Upper lobe of left lung (tissue), 6 donors: ENCODE results near the gene SLC12A8. TPM values are rescaled to one million over a fixed set of nuclear protein-coding genes. Genes with fewer than 3 reads are reported as not detected.

Experiments
- ATAC-seq, 2 donors: fragments of 200-7000 bp; cut with Tn5 transposase; one replicate each; pipeline ENCODE4 v1.9.1; 2022; ENCODE audit warnings: mild to moderate bottlenecking in 2 of 2, moderate library complexity in 2 of 2; ENCODE audit not compliant: low FRiP score in 2 of 2
- DNase-seq, 2 donors: peaks; one replicate each; pipeline ENCODE4 v3.0.0-alpha.2; 2019 to 2020
- H3K27ac ChIP-seq, 4 donors: fragments of 200-600 bp; sonication (generic); one replicate each; pipeline ENCODE4 v1.5.1; 2016 to 2019
- H3K27me3 ChIP-seq, 4 donors: fragments of 200-600 bp; sonication (generic); one replicate each; pipeline ENCODE4 v1.5.1; 2017 to 2019
- H3K36me3 ChIP-seq, 4 donors: fragments of 200-600 bp; sonication (generic); one replicate each; pipeline ENCODE4 v1.5.1; 2016 to 2019
- H3K4me1 ChIP-seq, 4 donors: fragments of 200-600 bp; sonication (generic); one replicate each; pipeline ENCODE4 v1.5.1; 2018 to 2019
- H3K4me3 ChIP-seq, 4 donors: fragments of 200-600 bp; sonication (generic); one replicate each; pipeline ENCODE4 v1.5.1; 2017 to 2019; ENCODE audit warnings: mild to moderate bottlenecking in 2 of 4, moderate library complexity in 1 of 4
- H3K9me3 ChIP-seq, 4 donors: fragments of 200-600 bp; sonication (generic); one replicate each; pipeline ENCODE4 v1.5.1; 2018 to 2019
- EP300 ChIP-seq, 4 donors: sonication (generic); formaldehyde crosslinking; IDR thresholded peaks; one replicate each; pipeline ENCODE4 v1.5.1; 2017; ENCODE audit warnings: antibody characterized with exemption in 4 of 4, control low read depth in 2 of 4
- POLR2A ChIP-seq, 4 donors: fragments of 450-650 bp; IDR thresholded peaks; one replicate each; pipeline ENCODE4 v1.5.1; 2016 to 2017; ENCODE audit warnings: antibody characterized with exemption in 4 of 4, mild to moderate bottlenecking in 2 of 4
- POLR2AphosphoS5 ChIP-seq, 2 donors: sonication (generic); formaldehyde crosslinking; IDR thresholded peaks; one replicate each; pipeline ENCODE4 v1.5.1; 2017; ENCODE audit warnings: antibody characterized with exemption in 2 of 2
- WGBS, 2 donors: methylation state at CpG; one replicate each; pipeline ENCODE4 v1.1.5; 2017 to 2018; 5-methylcytosine and 5-hydroxymethylcytosine counted together
- total RNA-seq, 6 donors: library from RNA; depleted of rRNA in 4 of 6; stranded (reverse); fragments of >200 nt in 4 of 6; gene quantifications; one replicate each; pipeline versions ENCODE4 v1.1.0 to v1.2.1, GENCODE V29; 2016 to 2021
- TF ChIP-seq, protein P1 (sequence below), 6 experiments: fragments of 450-650 bp in 4 of 6; fragments of 200-600 bp in 2 of 6; sonication (generic) in 2 of 6; IDR thresholded peaks; one replicate each; pipeline ENCODE4 v1.5.1; 2016 to 2019; ENCODE audit warnings: antibody characterized with exemption in 6 of 6
- donor health status: DM: no; HTN: no; CAD: no; lungs with moderate emphysema.
- donor health status: DM: no; HTN: yes; CAD: no; lungs with severe emphysema.

SLC12A8 gene
- total RNA-seq, 6 donors from 2014 or later, result 6.7 to 34.6 (median 15.0) TPM

GRCh38 chr3:125078951-125079674 lies 133.4 kb downstream of the SLC12A8 start:
- no peak for DNase-seq
- WGBS, 2 donors, result 64 to 82% methylated on average over 6 of the region's 6 CpGs
- TF ChIP-seq, protein P1, sequence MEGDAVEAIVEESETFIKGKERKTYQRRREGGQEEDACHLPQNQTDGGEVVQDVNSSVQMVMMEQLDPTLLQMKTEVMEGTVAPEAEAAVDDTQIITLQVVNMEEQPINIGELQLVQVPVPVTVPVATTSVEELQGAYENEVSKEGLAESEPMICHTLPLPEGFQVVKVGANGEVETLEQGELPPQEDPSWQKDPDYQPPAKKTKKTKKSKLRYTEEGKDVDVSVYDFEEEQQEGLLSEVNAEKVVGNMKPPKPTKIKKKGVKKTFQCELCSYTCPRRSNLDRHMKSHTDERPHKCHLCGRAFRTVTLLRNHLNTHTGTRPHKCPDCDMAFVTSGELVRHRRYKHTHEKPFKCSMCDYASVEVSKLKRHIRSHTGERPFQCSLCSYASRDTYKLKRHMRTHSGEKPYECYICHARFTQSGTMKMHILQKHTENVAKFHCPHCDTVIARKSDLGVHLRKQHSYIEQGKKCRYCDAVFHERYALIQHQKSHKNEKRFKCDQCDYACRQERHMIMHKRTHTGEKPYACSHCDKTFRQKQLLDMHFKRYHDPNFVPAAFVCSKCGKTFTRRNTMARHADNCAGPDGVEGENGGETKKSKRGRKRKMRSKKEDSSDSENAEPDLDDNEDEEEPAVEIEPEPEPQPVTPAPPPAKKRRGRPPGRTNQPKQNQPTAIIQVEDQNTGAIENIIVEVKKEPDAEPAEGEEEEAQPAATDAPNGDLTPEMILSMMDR (IDR thresholded peaks at IDR 0.05), result no peak
- TF ChIP-seq EP300 (IDR thresholded peaks at IDR 0.05) (no peak), POLR2A (IDR thresholded peaks at IDR 0.05) (no peak)
- no peak for ATAC-seq
- no peak overlapping the region for H3K4me3 ChIP-seq
- H3K36me3 ChIP-seq, result no peaks in the 10 kb centered on the region
- H3K4me1 ChIP-seq, result no peaks in the 10 kb centered on the region
- H3K27me3 ChIP-seq, result no peaks in the 10 kb centered on the region
- no peak overlapping the region for H3K27ac ChIP-seq
- no peaks in the 10 kb centered on the region for H3K9me3 ChIP-seq

DNA sequence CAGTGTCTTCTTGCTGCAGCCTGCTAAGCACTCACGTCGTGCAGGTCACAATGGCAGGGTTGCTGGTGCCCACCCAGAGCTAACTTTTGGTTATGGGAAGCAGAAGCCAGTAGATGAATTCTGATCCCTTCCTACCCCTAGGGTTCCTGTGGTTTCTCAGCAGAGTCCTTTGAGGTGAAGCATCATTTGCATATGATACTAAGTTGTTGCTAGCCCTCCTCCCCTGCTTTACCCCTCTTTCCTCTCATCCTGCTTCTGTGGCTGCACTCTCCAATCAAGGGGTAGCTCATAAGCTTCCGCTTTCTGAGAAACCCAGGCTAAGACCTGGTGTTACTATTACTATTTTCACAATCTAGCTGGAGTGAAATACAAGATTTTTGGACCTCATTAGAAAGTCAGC lies 134.7 kb downstream of the SLC12A8 start:
- DNase-seq (no peak), ATAC-seq (no peak)
- Histone ChIP-seq H3K4me3 (no peak overlapping the region), H3K27me3 (no peaks in the 10 kb centered on the region), H3K9me3 (no peaks in the 10 kb centered on the region), H3K27ac (no peak overlapping the region), H3K36me3 (no peaks in the 10 kb centered on the region), H3K4me1 (no peaks in the 10 kb centered on the region)
- WGBS, 2 donors, result 88 to 91% methylated on average over 3 of the region's 3 CpGs
- TF ChIP-seq EP300 (IDR thresholded peaks at IDR 0.05), result no peak

DNA sequence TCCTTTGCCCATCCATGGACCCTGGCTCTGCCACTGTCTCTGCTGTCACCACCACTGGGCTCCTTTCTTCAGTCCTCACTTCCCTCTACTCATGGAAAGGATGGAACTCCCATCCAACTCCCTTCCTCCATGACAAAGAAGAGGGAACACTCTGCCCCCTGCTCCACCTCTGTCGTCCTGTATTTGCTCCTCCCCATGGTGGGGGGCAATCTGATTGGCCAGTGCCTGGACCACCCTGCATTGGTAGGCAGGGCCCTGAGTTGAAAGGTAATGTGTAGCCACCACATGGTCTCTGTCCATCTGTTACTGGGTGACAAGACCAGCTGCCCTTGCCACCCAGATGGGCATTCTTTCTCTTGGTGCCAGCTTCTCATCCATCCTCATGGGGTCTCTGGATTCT lies 136.1 kb downstream of the SLC12A8 start:
- ATAC-seq (no peak), DNase-seq (no peak)
- no peaks in the 10 kb centered on the region for H3K9me3 ChIP-seq
- H3K4me1 ChIP-seq, result no peaks in the 10 kb centered on the region
- H3K27ac ChIP-seq, result no peak overlapping the region
- no peaks in the 10 kb centered on the region for H3K36me3 ChIP-seq
- 26 to 64% methylated on average over 1 of the region's 1 CpG for WGBS, 2 donors
- TF ChIP-seq EP300 (IDR thresholded peaks at IDR 0.05), result no peak
- TF ChIP-seq, protein P1 (IDR thresholded peaks at IDR 0.05), result no peak
- TF ChIP-seq POLR2A (IDR thresholded peaks at IDR 0.05), result no peak
- TF ChIP-seq POLR2AphosphoS5 (IDR thresholded peaks at IDR 0.05), result no peak
- no peak overlapping the region for H3K4me3 ChIP-seq
- no peaks in the 10 kb centered on the region for H3K27me3 ChIP-seq

DNA sequence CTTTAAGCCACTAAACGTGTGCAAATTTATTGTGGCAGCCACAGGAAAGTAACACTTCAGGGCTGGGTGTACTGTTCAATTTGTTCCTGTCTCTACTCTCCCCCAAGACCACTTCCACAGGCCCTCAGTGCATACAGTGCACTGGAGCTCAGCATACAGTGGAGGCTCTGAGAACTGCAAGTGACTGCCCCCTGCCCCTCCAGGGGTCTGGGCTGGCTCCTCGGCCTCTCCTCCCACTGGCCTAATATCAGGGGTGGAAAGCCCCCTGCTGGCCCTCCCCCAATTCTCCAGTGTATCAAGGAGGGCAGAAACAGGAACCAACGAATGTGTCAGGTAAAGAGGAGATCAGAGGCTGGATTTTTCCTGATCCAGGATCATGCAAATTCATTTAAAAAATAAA lies 136.8 kb downstream of the SLC12A8 start:
- no peaks in the 10 kb centered on the region for H3K27me3 ChIP-seq

GRCh38 chr3:125073390-125073905 lies 139.1 kb downstream of the SLC12A8 start:
- Histone ChIP-seq H3K27me3 (no peaks in the 10 kb centered on the region), H3K4me3 (no peak overlapping the region), H3K9me3 (no peaks in the 10 kb centered on the region), H3K36me3 (no peaks in the 10 kb centered on the region), H3K27ac (no peak overlapping the region), H3K4me1 (peaks cover 0 to 9% (median 6%) of the 10 kb centered on the region in 4 donors)
- DNase-seq (peak in 1 of 2 donors; percentile 13), ATAC-seq (no peak)
- 73 to 89% methylated on average over 3 to 7 of the region's 7 CpGs for WGBS, 2 donors
- TF ChIP-seq POLR2AphosphoS5 (IDR thresholded peaks at IDR 0.05), result no peak

More for the DNA sequence above, 136.8 kb downstream of the SLC12A8 start:
- no peak overlapping the region for H3K27ac ChIP-seq
- H3K9me3 ChIP-seq, result no peaks in the 10 kb centered on the region
- H3K36me3 ChIP-seq, result no peaks in the 10 kb centered on the region
- DNase-seq, result peak in 1 of 2 donors; percentile 12
- H3K4me1 ChIP-seq, result no peaks in the 10 kb centered on the region
- no peak for ATAC-seq
- TF ChIP-seq EP300 (IDR thresholded peaks at IDR 0.05) (no peak), POLR2A (IDR thresholded peaks at IDR 0.05) (no peak)
- WGBS, 2 donors, result 74 to 85% methylated on average over 3 of the region's 3 CpGs
- no peak overlapping the region for H3K4me3 ChIP-seq

DNA sequence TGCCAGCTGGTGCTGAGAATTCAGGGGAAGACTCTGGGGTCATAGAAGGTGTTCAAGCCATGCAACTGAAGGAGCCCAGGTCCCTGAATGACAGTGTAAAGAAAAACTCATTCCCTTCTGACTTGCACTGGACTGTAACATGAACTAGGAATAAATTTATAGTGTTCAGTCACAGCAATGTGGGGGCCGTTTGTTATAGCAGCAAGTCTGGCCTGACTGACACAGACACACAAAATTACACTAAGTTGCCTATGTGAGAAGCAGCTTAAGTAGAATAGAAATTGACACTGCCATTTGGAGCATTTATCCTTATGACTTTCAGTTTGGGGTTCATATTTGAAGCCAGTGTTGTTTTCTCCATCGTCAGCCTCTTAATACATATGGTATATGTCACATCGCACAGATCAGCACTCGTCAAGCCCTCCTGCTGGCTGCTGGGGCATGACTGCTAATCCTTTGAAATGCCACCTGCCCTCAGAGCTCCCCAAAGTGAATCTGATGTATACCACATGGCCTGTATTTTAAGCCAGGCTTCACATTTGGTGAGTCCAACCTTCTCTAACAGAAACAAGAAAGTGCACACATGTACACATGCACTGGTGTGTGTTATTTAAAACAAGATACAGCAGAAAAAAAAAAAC lies 139.7 kb downstream of the SLC12A8 start:
- H3K27me3 ChIP-seq, result no peaks in the 10 kb centered on the region
- no peak overlapping the region for H3K4me3 ChIP-seq
- no peaks in the 10 kb centered on the region for H3K36me3 ChIP-seq
- WGBS, 2 donors, result 85 to 90% methylated on average over 4 of the region's 4 CpGs
- DNase-seq (no peak), ATAC-seq (no peak)
- no peak overlapping the region for H3K27ac ChIP-seq
- H3K4me1 ChIP-seq, result peaks cover 0 to 9% (median 6%) of the 10 kb centered on the region in 4 donors
- peak in 1 of 4 donors; percentile 22 for TF ChIP-seq EP300 (IDR thresholded peaks at IDR 0.05)
- TF ChIP-seq POLR2A (IDR thresholded peaks at IDR 0.05), result no peak
- TF ChIP-seq, protein P1 (IDR thresholded peaks at IDR 0.05), result no peak
- TF ChIP-seq POLR2AphosphoS5 (IDR thresholded peaks at IDR 0.05), result peak in 1 of 2 donors; percentile 63
- no peaks in the 10 kb centered on the region for H3K9me3 ChIP-seq
